ENCODE measurements around the gene VGF.

VGF gene

GRCh38 chr7:101185258-101185839 lies 20.0 kb upstream of the VGF start:
- no peak for TF ChIP-seq CTCF (IDR thresholded peaks at IDR 0.05; ENCODE audit: low read depth, low read length, missing control alignments)
- no peak for DNase-seq (ENCODE audit: low read depth)
- H3K4me3 ChIP-seq (ENCODE audit: low read depth, low read length) = no peak overlapping the region

GRCh38 chr7:101180130-101180755 lies 14.9 kb upstream of the VGF start, which contains the start of gene NAT16:
NAT16 (minus strand) TSS chr7:101180293; CDS start chr7:101174807, 5,486 bp downstream.
- DNase-seq (ENCODE audit: low read depth) = no peak
- no peak within 1 kb of the TSS for H3K4me3 ChIP-seq (ENCODE audit: low read depth, low read length)
- no peak for TF ChIP-seq CTCF (IDR thresholded peaks at IDR 0.05; ENCODE audit: low read depth, low read length, missing control alignments)

- DNase-seq (ENCODE audit: low read depth) = no peak
- H3K4me3 ChIP-seq (ENCODE audit: low read depth, low read length) = no peak overlapping the region
- no peak for TF ChIP-seq CTCF (IDR thresholded peaks at IDR 0.05; ENCODE audit: low read depth, low read length, missing control alignments)
Observed at GRCh38 chr7:101179713-101180112, 14.3 kb upstream of the VGF start.

GRCh38 chr7:101179117-101179516 lies 13.7 kb upstream of the VGF start:
- no peak for TF ChIP-seq CTCF (IDR thresholded peaks at IDR 0.05; ENCODE audit: low read depth, low read length, missing control alignments)
- no peak overlapping the region for H3K4me3 ChIP-seq (ENCODE audit: low read depth, low read length)
- DNase-seq (ENCODE audit: low read depth) = no peak

GRCh38 chr7:101177644-101178043 lies 12.3 kb upstream of the VGF start:
- no peak for DNase-seq (ENCODE audit: low read depth)
- no peak for TF ChIP-seq CTCF (IDR thresholded peaks at IDR 0.05; ENCODE audit: low read depth, low read length, missing control alignments)
- no peak overlapping the region for H3K4me3 ChIP-seq (ENCODE audit: low read depth, low read length)

- TF ChIP-seq CTCF (IDR thresholded peaks at IDR 0.05; ENCODE audit: low read depth, low read length, missing control alignments) = no peak
- no peak overlapping the region for H3K4me3 ChIP-seq (ENCODE audit: low read depth, low read length)
- no peak for DNase-seq (ENCODE audit: low read depth)
Observed at GRCh38 chr7:101175664-101176063, 10.3 kb upstream of the VGF start.

Data from GM12864 (cell line).